ENCODE data around the gene RBFOX1.

GRCh38 chr16:7344830-7345780, 12.5 kb downstream of the RBFOX1 start:
- no peak for TF ChIP-seq CTCF (IDR thresholded peaks at IDR 0.05)
- TF ChIP-seq POLR2A (IDR thresholded peaks at IDR 0.05), result no peak

All from Peyer's patch (tissue), 4 donors.